Measurements from ENCODE around the gene GPR45.

Gene GPR45, protein sequence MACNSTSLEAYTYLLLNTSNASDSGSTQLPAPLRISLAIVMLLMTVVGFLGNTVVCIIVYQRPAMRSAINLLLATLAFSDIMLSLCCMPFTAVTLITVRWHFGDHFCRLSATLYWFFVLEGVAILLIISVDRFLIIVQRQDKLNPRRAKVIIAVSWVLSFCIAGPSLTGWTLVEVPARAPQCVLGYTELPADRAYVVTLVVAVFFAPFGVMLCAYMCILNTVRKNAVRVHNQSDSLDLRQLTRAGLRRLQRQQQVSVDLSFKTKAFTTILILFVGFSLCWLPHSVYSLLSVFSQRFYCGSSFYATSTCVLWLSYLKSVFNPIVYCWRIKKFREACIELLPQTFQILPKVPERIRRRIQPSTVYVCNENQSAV

DNA sequence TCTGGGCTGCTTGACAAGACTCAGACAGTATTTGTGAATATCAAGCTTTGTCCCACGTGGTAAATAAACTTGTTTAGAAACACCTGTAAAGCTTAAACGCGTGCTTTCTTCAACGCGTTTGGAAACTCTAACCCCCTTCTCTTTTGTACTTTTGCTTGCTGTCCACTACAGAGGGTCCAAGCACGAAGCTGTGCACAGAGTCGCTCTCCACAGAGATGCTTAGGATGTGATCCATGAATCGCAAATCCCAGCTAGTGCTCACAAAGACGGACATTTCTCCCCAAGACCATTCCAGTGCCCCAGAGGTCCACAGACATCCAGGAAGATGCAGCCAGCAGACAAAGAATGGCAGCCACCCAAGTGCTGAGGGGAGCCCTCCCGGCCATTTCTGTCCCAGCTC is at the start of gene GPR45:
TSS of gene GPR45 (plus strand) at position 301 of the 400 bp plus-strand sequence. CDS start 116 bp downstream, outside the sequence.
- H3K4me1 ChIP-seq, result peaks cover 7% of the 10 kb centered on the region; the same call in 1 of the 2 replicates
- no peak within 1 kb of the TSS for H3K27ac ChIP-seq
- no peaks in the 10 kb centered on the region for H4K20me1 ChIP-seq
- no peak within 1 kb of the TSS for H3K4me2 ChIP-seq
- no peak within 1 kb of the TSS for H3K4me3 ChIP-seq
- H3K36me3 ChIP-seq, result no peaks in the 10 kb centered on the region
- TF ChIP-seq Cebpa-rat (IDR thresholded peaks at IDR 0.05), result no peak
- no peaks in the 10 kb centered on the region for H3K27me3 ChIP-seq
- H3K9me3 ChIP-seq, result no peaks in the 10 kb centered on the region
- H3K9ac ChIP-seq, result no peak within 1 kb of the TSS

DNA sequence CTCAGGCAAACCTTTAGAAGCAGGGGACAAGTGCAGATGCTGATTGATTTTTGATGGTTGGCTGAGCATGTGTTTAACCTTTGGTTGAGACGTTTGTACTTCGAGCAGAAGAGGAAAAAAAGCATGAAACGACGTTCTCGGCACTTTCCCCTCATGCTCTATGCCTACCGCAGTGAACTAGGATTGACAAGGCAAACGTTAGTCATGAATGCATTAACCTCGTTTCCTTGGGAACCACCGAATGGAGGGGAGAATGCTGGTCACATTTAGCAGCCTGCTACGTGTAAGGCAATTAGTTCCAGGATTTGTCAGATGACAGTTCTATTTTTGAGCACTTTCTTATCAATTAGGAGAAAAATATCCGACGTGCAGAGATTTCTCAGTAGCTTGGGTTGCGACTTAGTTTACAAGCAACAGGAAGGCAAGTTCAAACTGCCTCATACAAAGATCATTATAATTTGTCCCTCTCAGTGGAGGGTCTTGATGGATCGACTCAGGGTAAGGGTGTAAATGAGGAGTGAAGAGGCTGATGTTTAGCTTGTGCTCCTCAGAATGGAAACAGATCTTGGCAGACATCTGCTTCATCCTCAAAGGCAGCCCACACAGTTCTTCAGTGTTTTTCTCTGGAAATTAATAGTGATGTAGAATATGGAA is 47.4 kb upstream of the GPR45 start:
- Histone ChIP-seq H3K4me2 (no peak overlapping the region), H3K4me1 (no peaks in the 10 kb centered on the region), H3K36me3 (no peaks in the 10 kb centered on the region), H3K9ac (no peak overlapping the region), H3K4me3 (no peak overlapping the region), H3K9me3 (peaks cover 7% of the 10 kb centered on the region), H4K20me1 (no peaks in the 10 kb centered on the region), H3K27me3 (no peaks in the 10 kb centered on the region), H3K27ac (no peak overlapping the region)
- no peak for TF ChIP-seq Cebpa-rat (IDR thresholded peaks at IDR 0.05)

DNA sequence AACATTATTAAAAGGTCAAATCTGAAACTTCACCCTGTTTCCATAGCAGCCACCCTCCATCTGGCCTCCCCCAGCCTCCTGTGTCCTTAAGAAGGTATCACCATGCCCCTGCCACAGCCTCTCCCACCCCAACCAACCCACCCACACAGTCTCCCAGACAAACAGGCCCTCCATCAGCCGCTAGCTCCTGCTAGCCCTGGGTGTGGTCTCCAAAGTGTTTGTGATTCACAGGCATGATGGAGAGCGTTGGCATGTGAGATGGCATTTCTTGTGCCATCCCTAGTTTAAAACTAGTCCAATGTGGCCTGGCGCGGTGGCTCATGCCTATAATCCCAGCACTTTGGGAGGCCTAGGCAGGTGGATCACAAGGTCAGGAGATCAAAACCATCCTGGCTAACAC is 44.9 kb upstream of the GPR45 start:
- Histone ChIP-seq H4K20me1 (no peaks in the 10 kb centered on the region), H3K4me1 (no peaks in the 10 kb centered on the region), H3K4me3 (no peak overlapping the region), H3K27ac (no peak overlapping the region), H3K36me3 (no peaks in the 10 kb centered on the region), H3K4me2 (no peak overlapping the region), H3K9me3 (no peaks in the 10 kb centered on the region), H3K27me3 (no peaks in the 10 kb centered on the region), H3K9ac (no peak overlapping the region)
- TF ChIP-seq Cebpa-rat (IDR thresholded peaks at IDR 0.05), result no peak

DNA sequence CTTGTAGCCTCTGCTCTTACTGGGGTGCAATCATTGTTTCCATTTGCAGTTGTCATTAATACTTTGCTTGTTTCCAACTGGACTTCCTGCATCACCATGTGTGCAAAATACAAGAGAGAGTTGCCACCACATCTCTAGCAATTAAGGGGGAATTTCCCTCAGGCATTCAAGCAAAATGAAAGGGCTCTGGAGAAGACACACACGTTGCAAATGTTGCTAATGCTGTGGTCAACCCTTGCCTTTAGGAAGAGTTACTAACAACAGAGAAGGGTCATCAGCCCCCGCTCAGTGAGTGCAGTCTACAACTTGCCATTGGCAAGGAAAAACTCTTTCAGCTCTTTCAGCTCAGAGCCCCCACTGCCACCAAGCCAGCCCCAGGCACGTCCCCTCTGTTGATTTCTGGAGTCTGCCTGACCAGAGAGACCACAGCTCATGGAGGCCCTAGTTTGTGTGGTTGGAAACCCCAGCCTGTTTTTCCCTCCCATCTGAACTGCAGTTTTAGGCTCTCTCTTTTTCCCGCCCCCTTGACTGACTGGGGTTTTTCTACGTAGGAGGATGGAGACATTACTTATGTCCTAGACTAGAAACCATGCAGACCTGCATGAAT is 25.9 kb upstream of the GPR45 start:
- Histone ChIP-seq H3K9ac (no peak overlapping the region), H3K36me3 (no peaks in the 10 kb centered on the region), H3K27me3 (no peaks in the 10 kb centered on the region), H3K9me3 (no peaks in the 10 kb centered on the region), H3K4me1 (no peaks in the 10 kb centered on the region), H3K27ac (no peak overlapping the region), H3K4me2 (no peak overlapping the region), H4K20me1 (no peaks in the 10 kb centered on the region), H3K4me3 (no peak overlapping the region)
- TF ChIP-seq Cebpa-rat (IDR thresholded peaks at IDR 0.05), result no peak

DNA sequence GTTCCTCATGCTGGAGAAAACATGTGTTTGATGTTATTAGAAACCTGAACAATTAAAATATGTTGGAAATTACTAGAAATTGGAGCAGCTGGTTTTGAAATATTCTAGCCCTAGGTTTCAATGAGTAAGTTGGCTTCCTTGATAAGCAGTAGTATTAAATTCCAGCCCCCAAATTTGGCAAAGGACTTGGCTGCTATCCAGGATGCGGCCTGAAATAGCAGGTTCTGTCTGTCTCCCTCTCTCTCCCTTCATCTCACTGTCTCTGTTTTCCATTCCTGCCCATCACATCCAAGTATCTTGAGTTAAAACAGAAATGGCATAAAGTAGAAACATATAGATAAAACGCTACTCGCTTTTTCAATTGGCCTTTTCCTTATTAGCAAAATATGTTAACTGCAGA is 20.9 kb upstream of the GPR45 start:
- Histone ChIP-seq H3K27ac (no peak overlapping the region), H3K4me2 (no peak overlapping the region), H3K4me3 (no peak overlapping the region), H3K36me3 (no peaks in the 10 kb centered on the region), H4K20me1 (no peaks in the 10 kb centered on the region), H3K27me3 (no peaks in the 10 kb centered on the region), H3K9ac (no peak overlapping the region), H3K9me3 (no peaks in the 10 kb centered on the region), H3K4me1 (no peaks in the 10 kb centered on the region)
- TF ChIP-seq Cebpa-rat (IDR thresholded peaks at IDR 0.05), result no peak

DNA sequence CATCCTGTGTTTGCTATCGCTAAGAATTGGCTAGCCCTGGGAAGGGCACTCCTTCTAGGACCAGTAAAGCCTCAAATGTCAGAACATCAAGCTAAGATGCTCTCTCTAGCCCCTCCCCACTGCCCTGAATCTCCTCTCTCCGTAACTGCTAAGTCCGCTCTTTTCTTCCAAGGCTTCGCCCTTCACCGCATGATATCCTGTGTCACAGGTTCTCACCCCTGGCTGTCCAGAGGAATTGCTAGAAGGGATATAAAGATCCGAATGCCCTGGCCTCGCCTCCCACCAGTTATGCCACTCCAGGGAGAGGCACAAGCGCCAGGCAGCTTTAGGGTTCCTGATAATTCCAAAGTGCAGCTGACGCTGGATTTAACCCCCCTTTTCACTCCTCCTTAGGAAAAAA is 17.1 kb upstream of the GPR45 start:
- no peak for TF ChIP-seq Cebpa-rat (IDR thresholded peaks at IDR 0.05)
- Histone ChIP-seq H3K4me1 (no peaks in the 10 kb centered on the region), H3K27ac (no peak overlapping the region), H3K4me3 (no peak overlapping the region), H3K36me3 (no peaks in the 10 kb centered on the region), H3K9ac (no peak overlapping the region), H3K4me2 (no peak overlapping the region), H4K20me1 (no peaks in the 10 kb centered on the region), H3K9me3 (no peaks in the 10 kb centered on the region), H3K27me3 (no peaks in the 10 kb centered on the region)

DNA sequence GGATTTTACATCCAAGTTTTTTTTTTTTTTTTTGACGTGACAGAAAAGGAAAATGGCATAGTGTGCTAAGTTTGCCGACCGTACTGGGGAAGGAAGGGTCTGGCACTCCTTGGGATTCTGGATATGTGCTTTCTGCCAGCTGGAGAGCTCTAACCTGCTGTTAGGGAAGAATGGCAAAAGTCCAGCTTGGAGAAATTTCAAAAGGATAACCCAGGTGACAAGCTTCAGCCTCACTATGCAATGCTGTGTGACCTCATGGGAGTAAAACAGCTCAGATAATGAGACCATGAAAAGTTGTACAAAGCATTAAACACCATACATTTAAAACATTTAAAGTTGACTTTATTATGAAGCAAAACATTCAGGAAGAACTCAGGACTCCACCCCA is 10.3 kb upstream of the GPR45 start:
- H3K4me2 ChIP-seq, result no peak overlapping the region
- H4K20me1 ChIP-seq, result no peaks in the 10 kb centered on the region
- no peaks in the 10 kb centered on the region for H3K27me3 ChIP-seq
- no peak for TF ChIP-seq Cebpa-rat (IDR thresholded peaks at IDR 0.05)
- no peaks in the 10 kb centered on the region for H3K9me3 ChIP-seq
- no peaks in the 10 kb centered on the region for H3K36me3 ChIP-seq
- H3K27ac ChIP-seq, result no peak overlapping the region
- peaks cover 7% of the 10 kb centered on the region; the same call in 1 of the 2 replicates for H3K4me1 ChIP-seq
- H3K9ac ChIP-seq, result no peak overlapping the region
- no peak overlapping the region for H3K4me3 ChIP-seq

DNA sequence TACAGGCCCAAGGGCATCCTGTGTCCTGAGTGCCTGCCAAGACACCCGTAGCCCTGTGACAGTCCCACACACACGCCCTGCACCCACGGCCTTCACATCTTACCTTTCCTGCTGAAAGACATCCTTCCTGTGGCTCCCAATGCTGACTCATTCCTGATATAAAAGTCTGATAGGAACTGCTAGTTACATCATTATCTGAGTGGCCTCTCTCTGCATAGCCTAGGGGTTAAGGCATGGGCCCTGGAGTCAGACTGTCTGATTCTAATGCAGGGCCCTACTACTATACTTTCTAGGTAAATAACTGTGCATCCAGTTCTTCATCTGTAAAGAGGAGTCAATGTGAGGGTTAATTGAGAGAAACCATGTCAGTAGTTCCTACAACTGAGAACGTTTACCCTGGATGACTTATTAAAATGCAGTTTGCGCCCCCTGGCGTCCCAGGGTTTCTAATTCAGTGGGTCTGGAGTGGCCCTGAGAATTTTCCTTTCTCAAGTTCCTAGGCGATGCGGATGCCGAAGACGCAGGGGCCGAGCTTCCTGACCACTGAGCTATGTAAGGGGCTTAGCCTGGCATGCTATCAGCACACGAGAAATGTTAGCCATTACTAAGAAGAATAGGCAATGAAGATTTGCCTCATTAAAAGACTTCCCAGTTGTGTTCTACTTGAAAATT is 6.0 kb upstream of the GPR45 start:
- Histone ChIP-seq H3K9me3 (no peaks in the 10 kb centered on the region), H3K4me2 (no peak overlapping the region), H3K27ac (no peak overlapping the region), H4K20me1 (no peaks in the 10 kb centered on the region), H3K9ac (no peak overlapping the region), H3K4me3 (no peak overlapping the region), H3K4me1 (peaks cover 13% of the 10 kb centered on the region), H3K36me3 (no peaks in the 10 kb centered on the region), H3K27me3 (no peaks in the 10 kb centered on the region)
- TF ChIP-seq Cebpa-rat (IDR thresholded peaks at IDR 0.05), result no peak

DNA sequence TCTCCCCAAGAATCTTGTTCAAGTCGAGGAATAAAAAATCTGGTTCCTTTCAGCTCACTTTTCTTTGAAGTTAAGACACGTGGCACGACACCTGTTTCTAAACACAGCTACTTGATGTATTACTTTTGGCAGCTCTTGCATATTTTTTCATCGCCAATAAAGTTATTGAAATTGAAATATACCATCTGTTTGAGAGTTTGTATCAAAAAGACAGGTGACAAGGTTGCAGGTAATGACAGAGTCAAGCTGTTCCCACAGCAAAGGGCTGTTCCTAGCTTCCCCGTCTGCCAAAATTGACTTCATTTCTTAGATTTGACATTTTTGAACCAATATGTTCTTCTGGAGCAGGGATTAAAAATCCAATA is 5.5 kb upstream of the GPR45 start:
- H3K27me3 ChIP-seq, result no peaks in the 10 kb centered on the region
- no peak overlapping the region for H3K4me3 ChIP-seq
- H3K9ac ChIP-seq, result no peak overlapping the region
- TF ChIP-seq Cebpa-rat (IDR thresholded peaks at IDR 0.05), result no peak
- H3K9me3 ChIP-seq, result no peaks in the 10 kb centered on the region
- peaks cover 13% of the 10 kb centered on the region for H3K4me1 ChIP-seq
- no peaks in the 10 kb centered on the region for H4K20me1 ChIP-seq
- H3K4me2 ChIP-seq, result no peak overlapping the region
- H3K36me3 ChIP-seq, result no peaks in the 10 kb centered on the region
- no peak overlapping the region for H3K27ac ChIP-seq

Data from BLaER1 (cell line).